Activated CD8-positive, alpha-beta memory T cell treated with anti-CD3 and anti-CD28 coated beads, Interleukin-2, amount 50 U/mL, for 24 hours (primary cell): Measurements from ENCODE around the gene ARL6IP1.
A peak's percentile ranks its signal among the peaks of the same experiment; 100 is the strongest.
"Not testable (repeated sequence)": the region's sequence is repeated elsewhere in the genome, so short reads cannot be mapped to it uniquely, and the experiment has no call there.

Experiments used
- DNase-seq: peaks from one replicate; pipeline ENCODE4 v3.0.0-alpha.2; 2020; ENCODE audit errors: extremely low read depth

Gene ARL6IP1

DNA sequence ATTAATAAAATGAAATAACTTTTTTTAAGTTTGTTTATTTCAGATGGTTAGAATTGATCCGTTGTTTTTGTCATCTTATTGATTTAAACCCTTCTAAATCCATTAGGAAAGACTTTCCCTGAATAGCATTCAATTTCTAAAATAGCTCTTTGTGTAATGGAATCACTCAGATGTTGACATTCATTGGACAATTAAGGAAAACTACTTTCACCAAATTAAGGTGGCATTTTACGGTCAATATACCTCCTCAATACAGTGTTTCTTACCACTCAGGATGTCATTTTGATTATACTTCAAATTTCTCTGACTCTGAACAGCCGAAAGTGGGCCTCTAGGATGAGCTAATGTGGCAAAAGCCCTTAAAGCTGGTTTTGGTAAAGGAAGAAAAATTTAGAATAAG lies 1.8 kb downstream of the ARL6IP1 start:
- no peak for DNase-seq

DNA sequence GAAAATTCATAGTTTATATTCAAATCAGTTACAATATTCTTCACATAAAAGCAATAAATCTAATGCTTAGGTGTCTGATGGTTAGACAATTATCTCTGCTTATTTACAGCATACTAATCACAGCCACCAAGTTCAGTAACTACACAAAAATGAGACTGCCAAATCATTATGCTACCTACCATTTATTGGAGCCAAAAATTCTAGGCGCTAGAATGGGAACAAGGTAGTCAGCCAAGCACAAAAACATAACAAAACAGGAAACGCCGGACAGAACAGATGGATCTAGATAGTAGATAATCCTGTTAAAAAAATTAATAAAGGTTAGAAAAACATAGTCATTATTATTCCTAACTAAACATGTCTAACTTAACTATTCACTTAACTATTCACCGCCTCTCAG lies 3.6 kb downstream of the ARL6IP1 start:
- no peak for DNase-seq

DNA sequence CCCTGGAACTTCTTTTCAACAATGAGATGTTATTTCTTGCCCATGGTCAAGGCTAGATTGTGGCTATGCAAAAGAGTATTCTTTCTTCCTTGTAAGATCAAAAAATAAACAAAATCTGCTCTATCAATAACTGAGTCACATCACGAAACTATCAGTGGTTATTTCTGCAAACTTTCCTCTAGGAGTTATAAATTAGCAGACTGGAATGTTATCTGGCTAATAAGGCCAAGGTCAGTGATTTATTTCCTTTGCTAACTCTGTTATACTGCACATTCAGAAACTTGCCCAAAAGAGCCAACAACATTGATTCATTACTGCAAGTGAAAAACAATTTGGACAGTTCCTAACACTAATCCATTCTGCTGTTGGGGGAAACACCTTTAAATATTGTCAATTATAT lies 5.0 kb downstream of the ARL6IP1 start:
- no peak for DNase-seq

DNA sequence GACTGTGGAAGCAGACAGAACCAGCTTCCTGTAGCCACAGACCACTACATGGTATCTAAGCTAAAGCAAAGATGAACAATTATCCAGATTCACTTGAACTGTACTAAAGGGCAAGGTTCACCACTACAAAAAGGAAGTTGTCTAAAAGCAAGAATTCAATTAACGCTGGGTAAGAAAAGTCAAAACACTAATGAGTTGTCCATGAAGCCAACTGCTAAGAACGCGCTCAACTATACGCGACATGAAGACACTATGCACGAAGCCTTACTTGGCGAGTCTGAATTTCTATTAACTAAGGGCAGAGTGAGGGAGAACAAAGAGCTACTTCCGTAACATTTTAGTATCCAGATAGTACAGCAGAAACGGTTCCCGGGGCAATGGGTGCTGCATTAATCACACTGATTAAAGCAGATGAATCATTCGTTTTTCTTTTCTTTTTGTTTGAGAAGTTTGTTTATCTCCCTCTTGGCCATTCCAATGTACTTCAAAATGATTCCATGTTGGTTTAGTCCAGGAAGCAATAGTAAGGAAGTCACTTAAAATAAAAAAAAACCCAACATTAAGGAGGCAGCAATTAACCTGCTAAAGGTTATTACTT lies 8.4 kb downstream of the ARL6IP1 start:
- DNase-seq, result no peak

DNA sequence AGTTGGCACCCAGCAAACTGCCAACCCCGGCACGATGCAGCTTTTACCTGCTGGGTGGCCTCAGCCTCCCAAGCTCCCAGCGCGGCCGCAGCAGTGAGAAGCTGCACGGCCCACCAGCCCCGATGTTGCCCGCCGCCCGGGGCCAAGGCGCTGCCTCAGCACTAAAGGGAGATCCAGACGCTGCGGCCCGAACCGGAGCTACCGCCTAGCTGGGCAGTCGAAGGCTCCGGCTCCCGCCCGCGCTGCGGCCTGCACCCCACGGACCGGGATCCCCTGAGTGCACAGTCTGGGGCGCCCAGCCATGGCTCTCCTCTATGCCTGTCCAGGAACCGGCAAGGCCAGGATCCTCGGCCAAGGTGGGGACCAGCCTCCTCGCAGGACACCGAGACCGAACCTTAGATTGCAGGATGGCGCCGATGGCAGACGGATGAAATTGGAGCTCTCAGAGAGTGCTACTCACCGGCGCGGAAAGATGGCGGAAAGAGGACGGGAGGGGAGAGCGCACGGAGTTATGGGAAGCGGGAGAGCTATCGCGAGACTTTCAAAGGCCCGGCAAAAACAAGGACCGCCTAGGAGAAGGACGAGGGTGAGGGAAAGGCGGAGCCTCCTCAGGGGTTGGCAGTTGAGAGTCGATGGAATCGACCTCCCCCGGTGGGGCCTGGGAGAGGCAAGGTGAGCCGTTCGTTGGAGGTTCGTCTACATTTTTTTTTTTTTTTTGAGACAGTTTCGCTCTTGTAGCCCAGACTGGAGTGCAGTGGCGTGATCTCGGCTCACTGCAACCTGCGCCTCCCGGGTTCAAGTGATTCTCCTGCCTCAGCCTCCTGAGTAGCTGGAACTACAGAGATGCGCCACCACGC lies 11.3 kb downstream of the ARL6IP1 start, which contains the start of gene RPS15A:
Gene RPS15A, minus strand, starts transcription at position 485 of the 857 bp plus-strand sequence. CDS start 1,221 bp downstream, outside the sequence.
- peak; percentile 90 for DNase-seq

DNA sequence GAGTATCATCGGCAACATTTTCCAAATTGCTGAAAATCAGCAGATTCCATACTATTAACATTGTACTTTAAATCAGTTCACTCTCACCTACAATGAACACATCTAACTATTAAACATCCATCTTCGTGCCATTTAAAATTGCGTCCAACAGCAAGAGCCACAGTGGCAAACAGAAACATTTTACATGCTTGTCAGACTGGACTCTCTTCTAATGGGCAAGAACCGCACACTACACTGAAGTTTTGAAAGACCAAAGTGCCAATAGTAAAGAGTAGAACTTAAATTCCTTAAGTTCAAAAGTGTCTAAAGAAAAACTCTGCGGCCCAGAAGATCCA lies 11.9 kb downstream of the ARL6IP1 start:
- DNase-seq, result no peak

DNA sequence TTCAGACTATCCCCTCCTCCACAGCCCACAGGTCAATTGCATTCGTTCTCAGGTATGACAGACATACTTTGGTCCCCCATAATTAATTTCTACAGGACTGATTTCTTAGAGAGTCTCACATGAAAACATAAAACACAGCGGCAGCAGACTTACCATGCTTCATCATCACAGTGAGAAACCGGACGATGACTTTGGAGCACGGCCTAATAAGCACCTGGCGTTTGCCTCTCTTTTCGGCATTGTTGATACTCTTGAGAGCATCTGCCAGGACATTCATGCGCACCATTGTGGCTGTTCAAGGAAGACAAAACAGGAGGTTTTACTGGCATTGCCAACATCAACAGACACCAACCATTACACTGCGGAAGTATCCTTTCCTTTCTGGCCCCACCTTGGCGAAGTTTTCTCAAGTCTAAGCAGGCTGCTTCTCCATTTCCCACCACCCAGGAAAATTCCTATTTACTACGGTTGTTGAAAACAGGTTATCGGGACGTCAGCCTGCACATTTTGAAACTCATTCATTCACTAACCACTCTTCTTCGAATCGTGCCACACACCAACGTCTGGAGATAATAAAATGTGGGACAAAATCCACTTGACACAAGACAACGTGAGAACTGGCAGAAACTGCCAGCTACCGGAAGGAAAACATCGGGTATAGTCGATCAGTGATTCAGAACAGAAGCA lies 12.4 kb downstream of the ARL6IP1 start:
- DNase-seq, result no peak

DNA sequence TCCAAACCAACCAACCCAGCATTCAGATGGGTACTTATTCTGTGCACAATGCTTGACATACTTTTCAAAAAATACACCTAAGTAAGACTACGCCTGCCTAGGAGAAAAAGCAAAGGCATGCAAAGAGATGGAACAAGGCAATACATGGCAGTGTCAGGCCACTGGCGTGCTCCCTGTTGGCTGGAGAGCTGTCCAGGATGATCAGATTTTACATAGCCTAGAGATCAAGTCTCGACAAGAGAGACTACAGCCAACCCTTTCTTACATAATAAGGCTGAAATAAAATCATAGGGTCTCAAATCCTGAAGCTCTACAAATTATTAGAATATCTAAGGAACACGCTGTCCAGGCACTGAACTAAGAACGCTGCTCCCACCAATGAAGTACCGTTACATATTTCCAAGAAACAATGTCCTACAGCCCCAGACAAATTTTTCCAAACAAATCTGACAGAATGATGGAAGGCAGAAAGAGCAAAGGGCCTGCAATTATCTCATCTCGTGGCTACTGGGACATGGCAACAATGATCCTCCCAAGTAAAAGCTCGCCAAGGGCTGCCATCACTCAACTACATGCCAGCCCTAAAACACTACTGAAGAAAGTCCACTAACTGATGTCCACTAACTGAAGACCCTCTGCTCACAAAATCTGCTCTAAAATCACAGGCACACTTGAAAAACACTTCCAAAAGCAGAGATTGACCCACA lies 16.3 kb downstream of the ARL6IP1 start:
- DNase-seq, result no peak

DNA sequence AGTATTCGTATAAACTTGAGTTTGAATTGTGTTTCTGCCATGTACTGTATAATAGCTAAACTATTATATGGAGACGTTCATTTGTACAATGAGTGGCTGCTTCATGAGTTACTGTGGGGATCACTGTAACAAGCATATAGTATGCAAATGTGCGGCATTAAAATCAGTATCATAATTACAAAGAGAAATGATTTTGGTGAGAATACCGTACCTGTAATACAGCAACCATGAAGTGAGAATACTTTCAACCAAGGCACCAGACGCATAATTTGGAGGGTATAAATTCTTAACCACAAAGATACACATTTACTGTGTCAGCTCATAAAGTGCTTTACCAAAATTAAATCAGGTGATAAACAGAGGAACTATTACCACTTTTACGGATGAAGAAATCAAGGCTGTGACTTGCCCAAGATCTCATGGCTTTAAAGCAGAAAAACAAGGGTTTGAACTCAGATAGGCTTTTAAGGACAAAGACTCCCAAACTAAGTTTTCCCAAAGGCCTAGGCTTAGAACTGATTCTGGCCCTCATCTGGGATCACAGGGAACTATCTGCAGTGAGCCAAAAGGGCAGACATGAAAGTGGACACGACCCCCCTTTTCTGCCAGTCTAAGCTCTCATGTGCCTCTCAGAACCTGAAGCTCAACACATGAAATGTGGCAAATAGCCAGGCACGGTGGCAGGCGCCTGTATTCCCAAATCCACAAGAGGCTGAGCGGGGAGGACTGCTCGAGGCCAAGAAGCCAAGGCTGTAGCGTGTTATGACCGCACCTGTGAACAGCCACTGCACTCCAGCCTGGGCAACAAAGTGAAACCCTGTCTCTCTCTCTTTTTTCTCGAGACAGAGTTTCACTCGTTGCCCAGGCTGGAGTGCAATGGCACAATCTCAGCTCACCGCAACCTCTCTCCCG lies 17.7 kb downstream of the ARL6IP1 start:
- DNase-seq, result no peak

DNA sequence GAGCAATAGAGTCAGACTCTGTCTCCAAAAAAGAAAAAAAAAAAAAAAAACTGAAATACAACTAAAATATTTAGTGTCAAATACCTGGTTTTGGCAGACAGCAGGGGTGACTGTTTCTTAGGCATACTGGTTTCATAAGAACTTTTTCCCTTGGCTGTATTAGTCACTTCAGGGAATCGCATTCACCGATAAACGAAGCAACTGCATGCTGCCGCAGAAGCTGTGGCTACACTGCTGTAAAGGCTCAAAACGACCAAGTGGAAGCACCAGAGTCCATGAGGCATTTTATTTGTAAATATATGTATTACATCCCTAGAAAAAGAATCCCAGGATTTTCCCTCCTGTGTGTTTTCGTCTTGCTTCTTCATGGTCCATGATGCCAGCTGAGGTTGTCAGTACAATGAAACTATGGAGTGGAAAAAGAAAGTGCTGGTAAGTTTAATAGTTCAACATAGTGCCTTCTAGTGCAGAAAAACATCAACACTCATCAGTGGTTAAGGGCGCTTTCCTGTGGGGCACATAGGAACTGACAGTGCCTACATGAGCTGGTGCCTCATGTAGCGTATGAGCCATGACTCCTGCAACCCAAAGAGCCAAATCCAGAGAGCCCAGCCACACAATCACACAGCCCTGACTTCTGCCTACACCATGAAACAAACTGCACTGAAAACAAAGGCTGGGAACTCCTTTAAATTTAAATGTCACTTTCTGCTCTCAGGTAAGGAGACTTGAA lies 18.5 kb downstream of the ARL6IP1 start:
- DNase-seq, result no peak

DNA sequence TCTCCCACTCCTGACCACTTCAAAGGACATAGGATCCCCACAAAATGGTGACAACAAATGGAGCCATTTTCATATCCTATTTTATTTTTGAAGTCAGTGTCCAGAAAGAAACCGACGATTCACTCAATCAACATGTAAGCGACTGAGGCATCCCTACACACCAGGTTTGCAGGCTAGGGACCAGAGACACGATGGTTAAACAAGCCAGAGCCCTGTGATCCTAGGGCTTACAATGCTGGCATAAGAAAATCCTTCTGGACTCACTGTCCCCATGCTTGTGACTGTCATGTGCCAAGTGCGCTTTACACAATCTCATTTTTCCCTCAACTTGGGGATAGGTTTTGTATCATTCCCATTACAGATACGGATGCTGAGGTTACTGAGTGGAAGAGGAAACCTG lies 20.1 kb downstream of the ARL6IP1 start:
- not testable (repeated sequence) for DNase-seq

DNA sequence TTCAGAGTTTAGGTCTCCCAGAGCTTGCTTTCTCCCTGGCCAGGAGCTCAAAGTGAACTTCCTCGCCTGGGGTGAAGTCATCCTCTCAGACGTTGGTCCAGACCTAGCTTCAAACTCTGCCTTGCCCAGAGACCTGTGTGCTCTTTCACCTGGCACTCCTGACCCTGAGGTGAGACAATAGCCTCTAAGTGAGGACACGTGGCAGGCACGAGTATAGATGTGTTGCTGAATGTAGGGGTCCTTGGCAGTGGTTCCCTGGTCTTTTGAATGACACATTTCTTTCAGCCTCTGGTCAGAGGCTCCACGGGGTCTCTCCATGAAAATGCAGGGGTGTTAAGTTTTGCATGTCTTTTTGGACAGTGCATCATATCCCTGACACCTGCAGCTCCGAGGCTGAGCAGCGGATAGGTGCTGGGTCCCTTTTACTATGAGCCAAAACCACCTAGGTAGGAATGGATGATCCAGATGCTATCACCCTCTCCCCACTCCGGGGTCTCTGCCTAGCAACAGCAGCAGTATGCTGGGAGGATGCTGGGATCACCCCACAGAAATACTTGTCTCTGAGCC lies 20.8 kb downstream of the ARL6IP1 start:
- DNase-seq, result not testable (repeated sequence)

DNA sequence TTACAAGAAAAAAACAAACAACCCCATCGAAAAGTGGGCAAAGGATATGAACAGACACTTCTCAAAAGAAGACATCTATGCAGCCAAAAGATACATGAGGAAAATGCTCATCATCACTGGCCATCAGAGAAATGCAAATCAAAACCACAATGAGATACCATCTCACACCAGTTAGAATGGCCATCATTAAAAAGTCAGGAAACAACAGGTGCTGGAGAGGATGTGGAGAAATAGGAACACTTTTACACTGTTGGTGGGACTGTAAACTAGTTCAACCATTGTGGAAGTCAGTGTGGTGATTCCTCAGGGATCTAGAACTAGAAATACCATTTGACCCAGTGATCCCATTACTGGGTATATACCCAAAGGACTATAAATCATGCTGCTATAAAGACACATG lies 23.7 kb downstream of the ARL6IP1 start:
- DNase-seq, result not testable (repeated sequence)

DNA sequence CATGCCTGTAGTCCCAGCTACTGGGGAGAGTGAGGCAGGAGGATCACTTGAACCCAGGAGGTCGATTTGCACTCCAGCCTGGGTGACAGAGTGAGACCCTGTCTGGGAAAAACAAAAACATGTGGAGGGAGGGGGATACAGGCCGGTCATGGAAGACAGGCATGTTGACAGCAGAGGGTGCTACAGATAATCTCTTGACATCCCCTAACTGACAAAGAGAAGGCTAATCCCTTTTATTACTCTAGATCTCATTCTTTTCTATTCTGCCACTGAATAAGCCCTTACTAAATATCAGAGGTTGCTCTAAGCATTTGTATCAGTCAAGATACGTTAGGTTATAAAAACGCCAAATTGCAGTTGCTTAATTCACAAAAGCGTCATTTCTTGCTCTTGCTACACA lies 25.0 kb downstream of the ARL6IP1 start:
- DNase-seq, result not testable (repeated sequence)

DNA sequence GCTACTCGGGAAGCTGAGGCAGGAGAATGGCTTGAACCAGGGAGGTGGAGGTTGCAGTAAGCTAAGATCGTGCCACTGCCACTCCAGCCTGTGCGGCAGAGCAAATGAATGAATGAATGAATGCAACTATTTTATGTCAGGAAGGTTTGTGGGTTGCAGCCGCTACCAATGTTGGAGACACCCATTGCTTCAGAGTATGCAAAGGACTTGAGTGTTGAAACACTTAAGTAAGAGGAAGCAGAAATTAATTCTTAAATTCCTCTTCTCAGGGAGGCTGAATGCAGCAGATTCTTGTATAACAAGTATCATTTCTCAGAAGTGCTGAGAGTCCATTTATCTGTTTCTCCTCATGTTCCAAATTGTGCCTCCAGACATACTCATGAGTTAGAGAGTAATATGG lies 26.7 kb downstream of the ARL6IP1 start:
- not testable (repeated sequence) for DNase-seq

DNA sequence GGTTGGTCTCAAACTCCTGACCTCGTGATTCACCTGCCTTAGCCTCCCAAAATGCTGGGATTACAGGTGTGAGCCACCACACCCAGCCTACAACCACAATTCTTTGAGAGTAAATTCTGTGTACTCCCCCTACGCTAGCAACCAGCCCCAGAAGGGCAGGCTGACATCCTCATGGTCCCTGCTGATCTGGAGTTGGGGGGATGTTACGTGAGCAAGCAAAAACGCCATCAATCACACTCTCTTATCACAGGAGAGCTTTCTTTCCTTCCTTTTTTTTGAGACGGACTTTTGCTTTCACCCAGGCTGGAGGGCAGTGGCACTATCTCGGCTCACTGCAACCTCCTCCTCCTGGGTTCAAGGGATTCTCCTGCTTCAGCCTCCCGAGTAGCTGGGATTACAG lies 29.2 kb downstream of the ARL6IP1 start:
- not testable (repeated sequence) for DNase-seq

DNA sequence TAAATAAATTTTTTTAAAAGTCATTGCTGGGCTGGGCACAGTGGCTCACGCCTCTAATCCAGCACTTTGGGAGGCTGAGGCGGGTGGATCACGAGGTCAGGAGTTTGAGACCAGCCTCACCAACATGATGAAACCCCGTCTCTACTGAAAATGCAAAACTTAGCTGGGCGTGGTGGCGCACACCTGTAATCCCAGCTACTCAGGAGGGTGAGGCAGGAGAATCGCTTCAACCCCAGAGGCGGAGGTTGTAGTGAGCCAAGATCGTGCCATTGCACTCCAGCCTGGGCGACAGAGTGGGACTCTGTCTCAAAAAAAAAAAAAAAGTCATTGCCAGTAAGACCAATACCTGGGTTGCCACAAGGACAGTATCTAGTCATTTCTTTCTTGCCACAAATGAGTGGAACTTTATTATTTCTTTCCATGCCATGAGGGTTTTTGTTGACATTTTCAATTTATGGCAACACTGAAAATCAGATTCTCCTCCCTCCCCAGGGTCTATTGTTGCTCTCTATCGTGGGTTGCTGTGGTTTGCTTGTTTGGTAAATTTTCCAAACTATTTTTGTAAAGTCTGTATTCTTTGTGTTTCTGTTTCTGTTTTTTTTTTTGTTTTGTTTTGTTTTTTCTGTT lies 30.9 kb downstream of the ARL6IP1 start:
- DNase-seq, result not testable (repeated sequence)

DNA sequence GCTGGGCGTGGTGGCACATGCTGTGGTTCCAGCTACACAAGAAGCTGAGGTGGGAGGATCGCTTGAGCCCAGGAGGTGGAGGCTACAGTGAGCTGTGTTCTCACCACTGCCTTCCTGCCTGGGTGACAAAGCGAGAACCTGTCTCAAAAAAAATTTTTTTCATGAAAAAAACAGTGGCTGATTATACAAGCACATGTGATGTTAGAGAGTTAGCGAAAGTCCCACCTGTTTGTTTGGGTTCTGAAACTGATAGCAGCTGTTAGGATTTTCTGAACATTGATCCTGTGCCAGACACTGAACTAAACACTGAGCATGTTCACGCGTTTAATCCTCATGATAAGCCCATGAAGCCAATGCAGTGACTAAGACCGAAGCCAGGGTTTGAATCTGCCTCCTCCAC lies 34.1 kb downstream of the ARL6IP1 start:
- DNase-seq, result not testable (repeated sequence)

DNA sequence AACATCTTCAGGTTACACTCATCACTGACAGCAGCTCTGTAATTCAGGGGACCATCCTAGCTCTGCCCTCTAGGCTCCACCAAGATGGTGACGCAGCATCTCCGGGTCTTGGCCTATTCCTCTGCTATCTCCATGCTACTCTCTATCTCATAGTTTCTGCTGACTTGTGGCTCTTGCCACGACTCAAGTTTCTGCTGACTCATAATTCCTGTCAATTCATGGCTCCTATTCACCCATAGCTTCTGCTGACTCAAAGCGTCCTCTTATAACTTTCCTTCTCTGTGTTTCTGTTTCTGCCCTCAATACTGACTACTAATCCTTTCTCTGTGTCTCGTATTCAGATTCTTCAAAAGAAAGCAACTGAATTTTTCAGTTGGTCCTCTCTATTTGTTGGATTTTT lies 38.6 kb downstream of the ARL6IP1 start:
- not testable (repeated sequence) for DNase-seq
